ENCODE measurements around the gene ZMIZ1. TPM values are rescaled to one million over a fixed set of nuclear protein-coding genes. Genes with fewer than 3 reads are reported as not detected.

The ZMIZ1 gene
- total RNA-seq, 1 donor from 2014 or later: 85.2 TPM

DNA sequence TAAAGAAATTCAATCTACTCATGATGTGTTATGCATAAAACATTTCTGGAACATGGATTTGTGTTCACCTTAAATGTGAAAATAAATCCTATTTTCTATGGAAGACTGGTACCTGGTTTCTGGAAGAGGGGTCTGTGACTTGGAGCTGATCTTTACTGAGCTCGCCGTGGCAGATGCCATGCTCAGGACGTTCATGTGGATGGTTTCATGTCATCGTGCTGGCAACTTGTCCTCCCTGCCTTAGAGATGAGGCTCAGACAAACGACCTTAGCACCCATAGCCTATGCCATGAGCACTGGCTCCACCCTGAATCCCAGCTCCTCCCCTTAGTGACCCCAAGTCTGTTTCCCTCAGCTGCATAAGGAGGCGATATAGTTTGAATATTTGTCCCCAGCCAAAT, 285.8 kb downstream of the ZMIZ1 start:
- H3K36me3 Mint-ChIP-seq (ENCODE audit: insufficient read depth): peaks cover 34% of the 10 kb centered on the region
- no peak overlapping the region for H3K27ac Mint-ChIP-seq
- no peak overlapping the region for H3K4me3 Mint-ChIP-seq (ENCODE audit: low read depth)
- H3K27me3 Mint-ChIP-seq: no peaks in the 10 kb centered on the region
- no peak for DNase-seq (ENCODE audit: low spot score, unreplicated experiment)
- TF ChIP-seq, protein P1, sequence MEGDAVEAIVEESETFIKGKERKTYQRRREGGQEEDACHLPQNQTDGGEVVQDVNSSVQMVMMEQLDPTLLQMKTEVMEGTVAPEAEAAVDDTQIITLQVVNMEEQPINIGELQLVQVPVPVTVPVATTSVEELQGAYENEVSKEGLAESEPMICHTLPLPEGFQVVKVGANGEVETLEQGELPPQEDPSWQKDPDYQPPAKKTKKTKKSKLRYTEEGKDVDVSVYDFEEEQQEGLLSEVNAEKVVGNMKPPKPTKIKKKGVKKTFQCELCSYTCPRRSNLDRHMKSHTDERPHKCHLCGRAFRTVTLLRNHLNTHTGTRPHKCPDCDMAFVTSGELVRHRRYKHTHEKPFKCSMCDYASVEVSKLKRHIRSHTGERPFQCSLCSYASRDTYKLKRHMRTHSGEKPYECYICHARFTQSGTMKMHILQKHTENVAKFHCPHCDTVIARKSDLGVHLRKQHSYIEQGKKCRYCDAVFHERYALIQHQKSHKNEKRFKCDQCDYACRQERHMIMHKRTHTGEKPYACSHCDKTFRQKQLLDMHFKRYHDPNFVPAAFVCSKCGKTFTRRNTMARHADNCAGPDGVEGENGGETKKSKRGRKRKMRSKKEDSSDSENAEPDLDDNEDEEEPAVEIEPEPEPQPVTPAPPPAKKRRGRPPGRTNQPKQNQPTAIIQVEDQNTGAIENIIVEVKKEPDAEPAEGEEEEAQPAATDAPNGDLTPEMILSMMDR (IDR thresholded peaks at IDR 0.05; ENCODE audit: unreplicated experiment): no peak
- no peaks in the 10 kb centered on the region for H3K4me1 Mint-ChIP-seq (ENCODE audit: low read depth)
- H3K9me3 Mint-ChIP-seq (ENCODE audit: low read depth): no peaks in the 10 kb centered on the region

DNA sequence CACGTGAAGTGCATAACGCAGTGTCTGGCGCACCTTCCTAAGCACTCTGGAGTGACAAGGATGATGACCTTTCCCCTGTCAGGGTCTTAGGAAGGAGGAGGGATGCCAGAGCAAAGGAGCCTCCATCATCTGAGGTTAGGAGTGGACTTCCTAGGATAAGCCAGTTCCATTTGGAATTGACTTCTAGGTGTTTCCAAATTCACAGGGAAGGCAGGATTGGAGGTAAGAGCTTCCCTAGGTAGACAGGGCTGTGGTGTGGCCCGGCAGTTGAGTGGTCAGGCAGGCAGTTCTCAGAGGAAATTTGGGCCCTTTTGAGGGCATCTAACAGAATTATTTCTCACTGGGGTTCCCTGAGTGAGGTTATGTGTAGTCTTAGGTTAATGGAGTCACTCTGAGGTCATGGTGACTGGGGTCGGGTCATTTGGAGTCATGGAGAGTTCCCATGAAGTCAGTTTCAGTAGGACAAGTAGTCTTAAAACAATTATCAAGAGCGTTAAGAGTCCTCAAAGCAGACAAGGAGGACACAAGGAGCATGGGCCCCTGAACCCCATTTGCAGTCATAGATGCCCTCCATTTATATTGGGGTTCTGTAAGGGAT, 286.8 kb downstream of the ZMIZ1 start:
- peaks cover 30% of the 10 kb centered on the region for H3K36me3 Mint-ChIP-seq (ENCODE audit: insufficient read depth)
- TF ChIP-seq, protein P1 (IDR thresholded peaks at IDR 0.05; ENCODE audit: unreplicated experiment): no peak
- H3K4me3 Mint-ChIP-seq (ENCODE audit: low read depth): no peak overlapping the region
- no peak overlapping the region for H3K27ac Mint-ChIP-seq
- DNase-seq (ENCODE audit: low spot score, unreplicated experiment): no peak
- no peaks in the 10 kb centered on the region for H3K27me3 Mint-ChIP-seq
- no peaks in the 10 kb centered on the region for H3K9me3 Mint-ChIP-seq (ENCODE audit: low read depth)
- no peaks in the 10 kb centered on the region for H3K4me1 Mint-ChIP-seq (ENCODE audit: low read depth)

DNA sequence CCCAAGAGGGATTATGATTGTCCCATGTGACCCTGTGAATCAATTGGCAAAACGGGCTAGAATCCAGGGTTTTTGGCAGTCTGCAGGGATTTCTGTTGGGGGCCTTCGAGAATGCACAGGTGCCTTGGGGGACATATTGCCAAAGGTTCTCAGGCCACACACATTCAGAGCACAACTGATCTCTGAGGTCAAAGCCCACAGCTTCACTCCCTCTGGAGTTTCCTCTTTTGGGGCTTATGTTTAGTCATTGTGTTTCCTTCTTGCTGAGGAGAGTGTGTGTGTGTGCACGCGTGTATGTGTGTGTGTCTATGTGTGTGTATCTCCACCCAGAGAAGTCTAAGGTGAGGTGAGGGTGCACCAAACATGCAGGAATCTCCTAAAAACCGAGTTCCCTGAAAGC, 287.3 kb downstream of the ZMIZ1 start:
- Mint-ChIP-seq H3K4me3 (ENCODE audit: low read depth) (no peak overlapping the region), H3K27me3 (no peaks in the 10 kb centered on the region), H3K36me3 (ENCODE audit: insufficient read depth) (peaks cover 30% of the 10 kb centered on the region), H3K9me3 (ENCODE audit: low read depth) (no peaks in the 10 kb centered on the region), H3K27ac (no peak overlapping the region), H3K4me1 (ENCODE audit: low read depth) (no peaks in the 10 kb centered on the region)
- TF ChIP-seq, protein P1 (IDR thresholded peaks at IDR 0.05; ENCODE audit: unreplicated experiment): no peak
- DNase-seq (ENCODE audit: low spot score, unreplicated experiment): no peak

DNA sequence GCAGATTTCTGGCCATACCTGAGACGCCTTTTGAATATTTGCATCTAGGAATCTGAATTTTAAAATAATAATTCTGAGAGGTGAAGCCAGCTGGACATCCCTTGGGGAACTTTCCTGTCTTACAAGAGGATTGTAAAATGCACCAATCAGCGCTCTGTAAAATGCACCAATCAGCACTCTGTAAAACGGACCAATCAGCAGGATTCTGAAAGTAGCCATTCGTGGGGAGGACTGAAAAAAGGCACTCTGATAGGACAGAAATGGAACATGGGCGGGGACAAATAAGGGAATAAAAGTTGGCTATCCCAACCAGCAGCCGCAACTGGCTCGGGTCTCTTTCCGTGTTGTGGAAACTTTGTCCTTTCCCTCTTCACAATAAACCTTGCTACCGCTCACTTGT, 288.4 kb downstream of the ZMIZ1 start:
- DNase-seq (ENCODE audit: low spot score, unreplicated experiment): no peak
- Mint-ChIP-seq H3K27me3 (peaks cover 3% of the 10 kb centered on the region), H3K27ac (no peak overlapping the region), H3K36me3 (ENCODE audit: insufficient read depth) (peaks cover 29% of the 10 kb centered on the region), H3K9me3 (ENCODE audit: low read depth) (no peaks in the 10 kb centered on the region), H3K4me3 (ENCODE audit: low read depth) (no peak overlapping the region), H3K4me1 (ENCODE audit: low read depth) (no peaks in the 10 kb centered on the region)
- TF ChIP-seq, protein P1 (IDR thresholded peaks at IDR 0.05; ENCODE audit: unreplicated experiment): no peak

DNA sequence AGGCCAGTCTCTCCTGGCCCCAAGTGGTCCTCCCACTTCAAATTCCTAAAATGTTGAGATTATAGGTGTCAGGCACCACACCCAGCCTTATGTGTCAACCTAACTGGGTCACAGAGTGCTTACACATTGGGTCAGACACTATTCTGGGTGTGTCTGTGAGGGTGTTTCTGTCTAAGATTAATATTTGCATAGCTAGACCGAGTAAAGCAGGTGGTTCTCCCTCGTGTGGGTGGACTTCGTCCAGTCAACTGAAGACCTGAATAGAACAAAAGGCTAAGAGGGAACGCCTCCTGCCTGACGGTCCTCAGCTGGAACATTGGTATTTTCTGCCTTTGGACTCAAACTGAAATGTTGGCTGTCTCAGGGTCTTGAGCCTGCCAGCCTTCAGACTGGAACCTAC, 290.0 kb downstream of the ZMIZ1 start:
- no peak for DNase-seq (ENCODE audit: low spot score, unreplicated experiment)
- H3K27me3 Mint-ChIP-seq: peaks cover 3% of the 10 kb centered on the region
- no peak overlapping the region for H3K27ac Mint-ChIP-seq
- no peak overlapping the region for H3K4me3 Mint-ChIP-seq (ENCODE audit: low read depth)
- TF ChIP-seq, protein P1 (IDR thresholded peaks at IDR 0.05; ENCODE audit: unreplicated experiment): no peak
- H3K4me1 Mint-ChIP-seq (ENCODE audit: low read depth): no peaks in the 10 kb centered on the region
- peaks cover 22% of the 10 kb centered on the region for H3K36me3 Mint-ChIP-seq (ENCODE audit: insufficient read depth)
- H3K9me3 Mint-ChIP-seq (ENCODE audit: low read depth): no peaks in the 10 kb centered on the region
